Right lobe of liver (tissue), 6 donors: ENCODE data around the gene ELMO1. TPM values are rescaled to one million over a fixed set of nuclear protein-coding genes. Genes with fewer than 3 reads are reported as not detected.

Experiments used
- ATAC-seq, 4 donors: fragments of 200-7000 bp; cut with Tn5 transposase; one replicate each; pipeline ENCODE4 v1.9.1; 2020; ENCODE audit warnings: mild to moderate bottlenecking in 4 of 4, moderate library complexity in 4 of 4
- DNase-seq, 3 donors: peaks; one replicate each; pipeline ENCODE4 v3.0.0-alpha.2; 2020
- H3K27ac ChIP-seq, 3 donors: fragments of 200-600 bp; one replicate each; pipeline ENCODE4 v1.8.0; 2022
- H3K27me3 ChIP-seq, 2 donors: fragments of 200-600 bp; one replicate each; pipeline ENCODE4 v1.8.0; 2022
- H3K36me3 ChIP-seq, 4 donors: fragments of 200-600 bp; sonication (generic) in 1 of 4; one replicate each; pipeline versions ENCODE4 v1.5.1 to v1.8.0; 2017 to 2022; ENCODE audit warnings: control low read depth in 1 of 4
- H3K4me1 ChIP-seq, 4 donors: fragments of 200-600 bp; sonication (generic) in 1 of 4; one replicate each; pipeline versions ENCODE4 v1.5.1 to v1.8.0; 2017 to 2022; ENCODE audit warnings: control low read depth in 1 of 4
- H3K4me3 ChIP-seq, 3 donors: fragments of 200-600 bp; one replicate each; pipeline ENCODE4 v1.8.0; 2022
- H3K9me3 ChIP-seq, 4 donors: fragments of 200-600 bp; sonication (generic) in 1 of 4; one replicate each; pipeline versions ENCODE4 v1.5.1 to v1.8.0; 2017 to 2022; ENCODE audit warnings: control low read depth in 1 of 4
- POLR2A ChIP-seq: fragments of 450-650 bp; IDR thresholded peaks from one replicate; pipeline ENCODE4 v1.6.1; 2017; ENCODE audit warnings: antibody characterized with exemption, mild to moderate bottlenecking
- WGBS: methylation state at CpG from one replicate; pipeline ENCODE4 v1.1.6; 2018; ENCODE audit warnings: low coverage, low lambda C conversion rate; ENCODE audit not compliant: insufficient coverage; ENCODE audit errors: missing lambda C conversion rate; 5-methylcytosine and 5-hydroxymethylcytosine counted together
- intact Hi-C, 2 donors: fragments of 100-400 bp; cut with DNase I; formaldehyde crosslinking; loops; one replicate each; pipeline versions ENCODE4 v1.11.2 to v1.14.1; 2022
- total RNA-seq, 6 experiments: library from RNA; depleted of rRNA in 2 of 6; stranded (reverse); fragments of >200 nt in 2 of 6; fragmentation: NEBNext Ultra II Directional in 3 of 6; extraction: Animal tissue kit (Norgen Biotek cat#: 25700) in 3 of 6; gene quantifications; one replicate each; pipeline versions ENCODE4 v1.1.0 to v1.2.4, GENCODE V29; 2016 to 2023
- TF ChIP-seq, protein P1 (sequence below), 4 donors: fragments of 200-600 bp in 3 of 4; fragments of 450-650 bp in 1 of 4; IDR thresholded peaks; one replicate each; pipeline versions ENCODE4 v1.5.1 to v1.8.0; 2016 to 2022; ENCODE audit warnings: antibody characterized with exemption in 4 of 4, mild to moderate bottlenecking in 2 of 4
- donor health status: DM: no; HTN: yes; CAD: no.
- donor health status: DM: no; HTN: no; CAD: no.
- donor health status: DM: no; HTN: no; CAD: no.
- donor health status: DM: no; HTN: yes; CAD: no.
- donor health status: DM: no; HTN: yes; CAD: no.

Gene ELMO1
- total RNA-seq, 6 experiments from 2014 or later, result 18.4 to 55.4 (median 25.1) TPM

DNA sequence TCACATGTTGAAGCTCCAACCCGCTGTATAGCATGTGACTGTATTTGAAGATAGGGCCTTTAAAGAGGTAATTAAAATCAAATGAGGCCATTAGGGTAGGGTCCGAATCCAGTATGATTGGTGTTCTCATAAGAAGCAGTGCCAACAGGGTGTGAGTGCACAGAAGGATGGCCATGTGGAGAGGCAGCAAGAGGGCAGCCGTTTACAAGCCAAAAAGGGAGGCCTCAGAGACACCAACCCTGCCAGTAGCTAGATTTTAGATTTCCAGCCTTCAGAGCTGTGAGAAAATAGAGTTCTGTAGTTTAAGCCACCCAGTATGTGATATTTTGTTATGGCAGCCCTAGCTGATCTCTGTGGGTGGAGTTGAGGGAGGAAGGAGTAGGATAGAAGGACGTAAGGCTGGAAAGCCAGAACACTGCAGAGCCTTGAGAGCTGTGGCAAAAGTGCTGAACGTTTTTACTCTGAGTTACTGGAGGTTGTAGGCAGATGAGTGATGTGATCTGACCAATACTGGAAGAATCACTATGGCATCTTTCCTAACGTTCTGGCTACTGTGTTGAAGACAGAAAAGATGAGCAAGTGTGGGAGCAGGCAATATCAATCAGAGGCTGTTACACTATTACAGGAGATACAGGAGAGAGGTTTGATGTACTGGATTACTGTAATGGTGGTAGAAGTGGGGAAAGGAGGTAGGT, 334.9 kb downstream of the ELMO1 start:
- Histone ChIP-seq H3K9me3 (no peaks in the 10 kb centered on the region), H3K27me3 (no peaks in the 10 kb centered on the region), H3K4me3 (no peak overlapping the region), H3K27ac (no peak overlapping the region), H3K4me1 (no peaks in the 10 kb centered on the region), H3K36me3 (no peaks in the 10 kb centered on the region)
- 84% methylated on average over 4 of the region's 6 CpGs for WGBS
- ATAC-seq, result no peak
- TF ChIP-seq POLR2A, result no peak
- TF ChIP-seq, protein P1, sequence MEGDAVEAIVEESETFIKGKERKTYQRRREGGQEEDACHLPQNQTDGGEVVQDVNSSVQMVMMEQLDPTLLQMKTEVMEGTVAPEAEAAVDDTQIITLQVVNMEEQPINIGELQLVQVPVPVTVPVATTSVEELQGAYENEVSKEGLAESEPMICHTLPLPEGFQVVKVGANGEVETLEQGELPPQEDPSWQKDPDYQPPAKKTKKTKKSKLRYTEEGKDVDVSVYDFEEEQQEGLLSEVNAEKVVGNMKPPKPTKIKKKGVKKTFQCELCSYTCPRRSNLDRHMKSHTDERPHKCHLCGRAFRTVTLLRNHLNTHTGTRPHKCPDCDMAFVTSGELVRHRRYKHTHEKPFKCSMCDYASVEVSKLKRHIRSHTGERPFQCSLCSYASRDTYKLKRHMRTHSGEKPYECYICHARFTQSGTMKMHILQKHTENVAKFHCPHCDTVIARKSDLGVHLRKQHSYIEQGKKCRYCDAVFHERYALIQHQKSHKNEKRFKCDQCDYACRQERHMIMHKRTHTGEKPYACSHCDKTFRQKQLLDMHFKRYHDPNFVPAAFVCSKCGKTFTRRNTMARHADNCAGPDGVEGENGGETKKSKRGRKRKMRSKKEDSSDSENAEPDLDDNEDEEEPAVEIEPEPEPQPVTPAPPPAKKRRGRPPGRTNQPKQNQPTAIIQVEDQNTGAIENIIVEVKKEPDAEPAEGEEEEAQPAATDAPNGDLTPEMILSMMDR (IDR thresholded peaks at IDR 0.05), result no peak
- intact Hi-C loops, result no loop called here
- DNase-seq, result no peak

DNA sequence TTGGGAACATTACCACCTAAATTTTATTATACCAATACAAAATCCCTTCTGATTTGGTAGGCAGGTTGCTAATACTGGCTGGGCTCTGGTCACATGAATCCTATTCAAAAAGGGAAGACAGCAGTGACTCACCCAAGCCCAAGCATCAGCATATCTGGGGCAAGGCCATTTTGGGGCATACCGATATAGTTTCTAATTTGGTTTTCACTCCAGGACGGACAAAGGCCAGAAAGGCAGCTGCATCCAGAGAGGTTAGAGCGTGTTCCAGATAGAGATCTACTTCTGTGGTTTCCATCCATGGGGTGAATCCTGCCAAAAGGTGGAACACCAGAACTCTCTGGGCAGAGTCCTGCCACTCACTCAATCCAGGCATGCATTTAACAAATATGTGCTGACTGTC, 335.8 kb downstream of the ELMO1 start:
- DNase-seq (no peak), ATAC-seq (peak in 1 of 4 donors; percentile 53)
- H3K27me3 ChIP-seq, result no peaks in the 10 kb centered on the region
- no peaks in the 10 kb centered on the region for H3K4me1 ChIP-seq
- TF ChIP-seq POLR2A, result no peak
- H3K36me3 ChIP-seq, result no peaks in the 10 kb centered on the region
- H3K9me3 ChIP-seq, result no peaks in the 10 kb centered on the region
- no peak overlapping the region for H3K4me3 ChIP-seq
- 78% methylated on average over 3 of the region's 3 CpGs for WGBS
- no peak overlapping the region for H3K27ac ChIP-seq
- intact Hi-C loops, result no loop called here

DNA sequence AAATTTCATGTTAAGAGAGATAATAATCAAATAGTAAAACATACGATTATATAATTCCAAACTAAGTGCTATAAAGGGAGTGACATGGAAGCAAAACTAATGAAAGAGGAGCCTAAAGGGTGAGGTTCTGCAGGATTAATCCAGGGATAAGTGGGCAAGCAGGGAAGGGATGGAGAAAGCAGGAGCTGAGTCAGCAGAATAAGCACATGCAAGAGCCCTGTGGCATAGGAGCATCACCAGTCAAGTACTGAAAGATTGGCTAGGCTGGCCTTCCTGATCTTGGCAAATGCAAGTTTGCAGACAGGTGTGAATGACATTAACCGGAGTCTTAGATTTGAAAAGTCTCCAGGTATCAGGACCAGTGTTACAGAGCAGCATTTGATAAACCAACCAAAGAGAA, 336.4 kb downstream of the ELMO1 start:
- H3K4me1 ChIP-seq, result no peaks in the 10 kb centered on the region
- WGBS, result 92% methylated on average over 2 of the region's 2 CpGs
- DNase-seq (no peak), ATAC-seq (no peak)
- intact Hi-C loops, result no loop called here
- H3K9me3 ChIP-seq, result no peaks in the 10 kb centered on the region
- TF ChIP-seq POLR2A, result no peak
- TF ChIP-seq, protein P1 (IDR thresholded peaks at IDR 0.05), result no peak
- H3K36me3 ChIP-seq, result no peaks in the 10 kb centered on the region
- no peak overlapping the region for H3K27ac ChIP-seq
- H3K4me3 ChIP-seq, result no peak overlapping the region
- no peaks in the 10 kb centered on the region for H3K27me3 ChIP-seq

DNA sequence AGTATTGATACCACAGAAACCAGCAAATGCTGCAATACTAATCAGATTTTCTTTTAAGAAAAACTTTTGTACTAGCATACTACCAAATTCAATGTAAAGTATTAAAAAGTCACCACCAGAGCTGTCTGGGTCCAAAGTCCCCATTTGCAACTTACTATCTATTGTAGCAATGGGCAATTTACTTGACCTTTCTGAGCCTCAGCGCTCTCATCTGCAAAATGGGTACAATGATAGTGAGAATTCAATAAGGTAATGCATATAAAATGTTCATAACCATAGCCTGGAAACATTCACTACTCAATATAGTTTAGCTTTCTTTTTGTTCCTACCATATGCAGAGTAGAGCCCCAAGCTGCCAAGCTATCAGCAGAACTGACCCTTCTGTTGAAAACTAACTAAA, 337.2 kb downstream of the ELMO1 start:
- Histone ChIP-seq H3K4me3 (no peak overlapping the region), H3K9me3 (no peaks in the 10 kb centered on the region), H3K27ac (no peak overlapping the region), H3K4me1 (no peaks in the 10 kb centered on the region), H3K36me3 (no peaks in the 10 kb centered on the region), H3K27me3 (no peaks in the 10 kb centered on the region)
- DNase-seq, result no peak
- WGBS, result 100% methylated on average over 1 of the region's 1 CpG
- no peak for ATAC-seq
- intact Hi-C loops, result no loop called here
- TF ChIP-seq POLR2A, result no peak
- TF ChIP-seq, protein P1 (IDR thresholded peaks at IDR 0.05), result no peak

DNA sequence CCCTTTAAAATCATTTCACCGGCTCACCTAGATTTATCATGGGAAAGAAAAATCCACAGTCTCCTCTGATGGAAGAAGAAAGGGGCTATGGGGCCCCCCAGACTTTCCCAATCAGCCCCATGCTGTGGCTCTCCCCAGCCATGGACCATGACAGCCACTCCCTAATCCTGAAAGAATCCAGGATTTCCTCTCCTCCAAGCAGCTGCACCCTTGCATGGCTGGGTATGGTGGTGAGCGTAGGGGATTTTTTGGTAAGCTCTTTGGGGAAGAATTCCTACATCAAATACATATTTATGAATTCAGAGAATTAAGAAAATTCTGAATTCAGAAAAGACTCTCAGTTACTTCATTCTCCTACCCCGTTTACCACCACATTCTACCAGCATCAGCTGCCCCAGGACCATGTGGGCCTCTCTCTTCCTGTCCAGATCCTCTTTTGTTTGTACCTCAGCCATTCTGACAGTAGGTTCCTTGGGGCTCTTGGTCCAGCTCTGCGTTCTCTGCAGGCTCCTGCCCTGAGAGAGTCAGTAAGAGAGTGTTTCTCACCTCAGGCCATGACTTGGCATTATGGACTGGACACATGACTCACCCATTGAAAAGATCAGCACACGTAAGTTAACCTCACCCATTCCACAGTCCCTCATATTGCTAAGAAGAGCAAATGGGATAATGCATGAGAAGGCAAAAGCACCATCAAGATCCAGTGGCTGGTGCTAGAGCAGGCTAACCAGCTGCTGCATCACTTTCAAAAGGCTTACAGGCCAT, 337.8 kb downstream of the ELMO1 start:
- H3K9me3 ChIP-seq, result no peaks in the 10 kb centered on the region
- H3K36me3 ChIP-seq, result no peaks in the 10 kb centered on the region
- H3K27me3 ChIP-seq, result no peaks in the 10 kb centered on the region
- DNase-seq (no peak), ATAC-seq (no peak)
- WGBS, result 88% methylated on average over 5 of the region's 5 CpGs
- H3K27ac ChIP-seq, result no peak overlapping the region
- intact Hi-C loops, result no loop called here
- H3K4me3 ChIP-seq, result no peak overlapping the region
- H3K4me1 ChIP-seq, result no peaks in the 10 kb centered on the region
- no peak for TF ChIP-seq POLR2A
- TF ChIP-seq, protein P1 (IDR thresholded peaks at IDR 0.05), result no peak
